ENCODE data around the gene NUTM1.

NUTM1 gene

GRCh38 chr15:34342737-34343575 lies at the start of gene NUTM1, which contains the start of gene NOP10:
Gene NUTM1, plus strand, starts transcription at chr15:34343315. Its CDS starts 382 bp downstream, at chr15:34343697.
Gene NOP10, minus strand, starts transcription at chr15:34343136. Its CDS starts 63 bp downstream, at chr15:34343073.
- DNase-seq (ENCODE audit: low spot score): peak; percentile 79
- FAIRE-seq: peak; percentile 51

DNA sequence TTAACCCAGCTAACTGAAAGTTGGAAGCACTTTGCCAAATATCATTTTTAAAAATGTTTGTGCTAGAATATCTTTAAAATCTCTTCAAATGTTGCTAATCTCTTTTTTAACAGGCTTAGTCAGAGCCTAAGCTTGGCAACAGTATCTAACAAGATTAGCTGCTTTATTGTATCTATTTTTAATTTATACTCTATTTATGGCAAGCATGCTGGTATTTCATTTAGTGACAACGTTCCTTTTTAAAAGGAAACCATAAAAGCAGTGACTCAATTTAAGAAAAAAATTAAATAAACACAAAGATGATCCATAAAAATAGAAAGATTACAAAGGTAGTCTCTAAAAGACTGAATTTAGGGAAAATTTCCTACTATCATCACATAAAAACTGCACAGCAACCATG lies 46.1 kb upstream of the NUTM1 start:
- DNase-seq (ENCODE audit: low spot score) (no peak), FAIRE-seq (no peak)

- DNase-seq (ENCODE audit: low spot score): no peak
- FAIRE-seq: no peak
These were observed 42.1 kb upstream of the NUTM1 start for GRCh38 chr15:34301058-34301457.

GRCh38 chr15:34304613-34305012 lies 38.5 kb upstream of the NUTM1 start:
- DNase-seq (ENCODE audit: low spot score): no peak
- no peak for FAIRE-seq

DNA sequence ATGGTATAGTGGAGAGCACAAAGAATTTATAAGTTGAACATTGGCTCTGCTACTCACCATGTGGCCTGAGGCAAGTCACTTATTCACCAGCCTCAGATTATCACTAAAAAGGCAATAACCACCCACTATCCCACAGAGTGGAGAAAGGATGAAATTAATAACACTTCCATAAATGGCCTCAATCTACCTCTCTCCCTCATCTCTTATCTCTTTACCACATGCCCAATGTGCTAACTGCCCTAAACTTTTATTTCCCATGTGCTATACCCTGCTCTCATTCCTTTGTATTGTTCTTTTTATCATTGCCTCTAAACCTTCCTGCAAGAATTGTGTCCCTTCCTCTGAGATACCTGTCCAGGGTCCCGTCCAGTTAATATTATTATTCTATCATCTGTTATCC lies 31.6 kb upstream of the NUTM1 start:
- FAIRE-seq (no peak), DNase-seq (ENCODE audit: low spot score) (no peak)

DNA sequence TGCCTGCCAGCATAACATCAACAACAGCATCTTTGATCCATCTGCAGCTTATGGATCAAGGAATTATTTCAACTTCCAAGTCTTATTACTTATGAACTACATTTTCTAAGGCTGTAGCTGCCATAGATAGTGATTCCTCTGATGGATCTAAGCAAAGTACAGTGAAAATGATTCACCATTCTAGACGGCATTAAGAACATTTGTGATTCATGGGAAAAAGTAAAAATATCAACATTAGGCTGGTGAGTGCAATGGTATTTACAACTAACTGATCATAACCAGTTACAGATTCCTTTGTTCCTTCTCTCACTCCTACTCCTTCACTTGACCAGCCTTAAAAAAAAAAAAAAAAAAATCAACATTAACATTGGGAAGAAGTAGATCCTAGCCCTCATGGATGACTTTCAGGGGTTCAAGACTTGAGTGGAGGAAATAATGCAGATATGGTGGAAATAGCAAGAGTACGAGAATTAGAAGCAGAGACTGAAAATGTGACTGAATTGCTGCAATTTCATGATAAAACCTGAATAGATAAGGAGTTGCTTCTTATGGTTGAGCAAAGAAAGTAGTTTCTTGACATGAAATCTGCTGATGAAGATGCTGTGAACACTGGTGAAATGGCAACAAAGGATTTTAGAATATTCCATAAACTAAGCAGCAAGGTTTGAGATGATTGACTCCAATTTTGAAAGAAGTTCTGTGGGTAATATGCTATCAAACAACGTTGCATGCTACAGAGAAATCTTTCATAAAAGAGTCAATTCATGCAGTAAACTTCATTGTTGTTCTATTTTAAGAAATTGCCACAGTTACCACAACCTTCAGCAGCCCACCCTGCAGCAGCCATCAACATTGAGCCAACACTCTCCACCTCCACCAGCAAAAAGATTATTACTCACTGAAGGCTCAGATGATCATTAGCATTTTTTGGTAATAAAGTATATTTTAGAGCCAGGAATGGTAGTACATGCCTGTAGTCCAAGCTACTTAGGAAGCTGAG lies 28.3 kb upstream of the NUTM1 start:
- FAIRE-seq: no peak

GRCh38 chr15:34318277-34319079 lies 24.6 kb upstream of the NUTM1 start:
- DNase-seq (ENCODE audit: low spot score): peak; percentile 28
- peak; percentile 28 for FAIRE-seq

More for the DNA sequence above, 28.3 kb upstream of the NUTM1 start:
- DNase-seq (ENCODE audit: low spot score): no peak

- FAIRE-seq: no peak
These were observed 19.9 kb upstream of the NUTM1 start for GRCh38 chr15:34323217-34323616.

DNA sequence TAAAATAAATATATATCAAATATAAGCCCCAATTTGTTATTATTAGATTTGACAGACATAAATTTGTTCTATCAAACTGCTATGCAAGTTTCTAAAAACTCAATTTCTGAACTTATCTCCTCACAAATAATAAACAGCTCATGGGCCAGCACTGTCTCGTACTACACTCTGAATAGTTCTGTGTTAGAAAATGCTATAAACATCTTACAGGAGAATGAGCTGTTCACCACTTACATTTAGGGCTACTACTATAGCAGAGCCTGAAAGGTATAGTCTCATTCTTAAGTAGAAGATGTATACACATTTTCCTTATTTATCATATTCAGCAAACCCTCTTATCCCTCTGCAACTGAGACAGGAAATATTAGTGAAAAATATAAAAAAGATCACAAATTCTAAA lies 18.2 kb upstream of the NUTM1 start:
- no peak for FAIRE-seq
- no peak for DNase-seq (ENCODE audit: low spot score)

More at GRCh38 chr15:34323217-34323616, 19.9 kb upstream of the NUTM1 start:
- DNase-seq (ENCODE audit: low spot score): no peak

- DNase-seq (ENCODE audit: low spot score): no peak
These were observed 17.7 kb upstream of the NUTM1 start for GRCh38 chr15:34325368-34325767.

GRCh38 chr15:34327906-34328305 lies 15.2 kb upstream of the NUTM1 start:
- no peak for DNase-seq (ENCODE audit: low spot score)
- no peak for FAIRE-seq

More at GRCh38 chr15:34325368-34325767, 17.7 kb upstream of the NUTM1 start:
- no peak for FAIRE-seq

GRCh38 chr15:34329006-34329405 lies 14.1 kb upstream of the NUTM1 start:
- no peak for DNase-seq (ENCODE audit: low spot score)

DNA sequence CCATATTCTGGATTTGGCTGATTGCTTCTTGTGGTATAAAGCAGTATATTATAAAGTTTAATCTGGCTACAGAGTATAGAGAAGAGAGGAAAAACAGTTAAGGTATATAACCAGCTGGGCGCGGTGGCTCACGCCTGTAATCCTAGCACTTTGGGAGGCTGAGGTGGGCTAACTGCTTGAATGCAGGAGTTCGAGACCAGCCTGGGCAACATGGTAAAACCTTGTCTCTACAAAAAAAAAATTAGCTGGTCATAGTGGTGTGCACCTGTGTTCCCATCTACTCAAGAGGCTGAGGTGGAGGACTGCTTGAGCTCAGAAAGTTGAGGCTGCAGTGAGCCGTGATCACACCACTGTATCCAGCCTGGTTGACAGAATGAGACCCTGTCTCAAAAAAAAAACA lies 12.8 kb upstream of the NUTM1 start:
- FAIRE-seq (no peak), DNase-seq (ENCODE audit: low spot score) (no peak)

More at GRCh38 chr15:34329006-34329405, 14.1 kb upstream of the NUTM1 start:
- FAIRE-seq: no peak

DNA sequence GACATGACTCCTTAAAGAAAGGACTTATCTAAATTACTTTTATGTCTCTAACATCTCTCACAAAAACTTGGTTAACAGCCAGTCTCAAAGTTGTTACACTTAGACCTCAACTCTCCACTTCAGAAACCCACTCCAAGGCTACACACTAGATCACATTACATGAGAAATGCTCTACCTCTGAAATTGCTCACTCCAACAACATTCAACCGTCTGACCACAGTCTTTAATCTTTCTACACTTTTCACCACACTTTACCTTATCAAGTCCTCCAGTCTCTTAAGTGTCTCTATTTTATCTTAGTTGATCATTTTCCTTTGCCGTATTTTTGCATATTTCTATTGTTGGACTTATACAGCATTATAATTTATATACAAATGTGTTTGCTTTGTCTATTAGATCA lies 11.3 kb upstream of the NUTM1 start:
- FAIRE-seq (no peak), DNase-seq (ENCODE audit: low spot score) (no peak)

- FAIRE-seq (no peak), DNase-seq (ENCODE audit: low spot score) (no peak)
These were observed 10.5 kb upstream of the NUTM1 start for GRCh38 chr15:34332553-34333120.

- FAIRE-seq: no peak
- DNase-seq (ENCODE audit: low spot score): no peak
These were observed 8.4 kb upstream of the NUTM1 start for GRCh38 chr15:34334672-34335071.

DNA sequence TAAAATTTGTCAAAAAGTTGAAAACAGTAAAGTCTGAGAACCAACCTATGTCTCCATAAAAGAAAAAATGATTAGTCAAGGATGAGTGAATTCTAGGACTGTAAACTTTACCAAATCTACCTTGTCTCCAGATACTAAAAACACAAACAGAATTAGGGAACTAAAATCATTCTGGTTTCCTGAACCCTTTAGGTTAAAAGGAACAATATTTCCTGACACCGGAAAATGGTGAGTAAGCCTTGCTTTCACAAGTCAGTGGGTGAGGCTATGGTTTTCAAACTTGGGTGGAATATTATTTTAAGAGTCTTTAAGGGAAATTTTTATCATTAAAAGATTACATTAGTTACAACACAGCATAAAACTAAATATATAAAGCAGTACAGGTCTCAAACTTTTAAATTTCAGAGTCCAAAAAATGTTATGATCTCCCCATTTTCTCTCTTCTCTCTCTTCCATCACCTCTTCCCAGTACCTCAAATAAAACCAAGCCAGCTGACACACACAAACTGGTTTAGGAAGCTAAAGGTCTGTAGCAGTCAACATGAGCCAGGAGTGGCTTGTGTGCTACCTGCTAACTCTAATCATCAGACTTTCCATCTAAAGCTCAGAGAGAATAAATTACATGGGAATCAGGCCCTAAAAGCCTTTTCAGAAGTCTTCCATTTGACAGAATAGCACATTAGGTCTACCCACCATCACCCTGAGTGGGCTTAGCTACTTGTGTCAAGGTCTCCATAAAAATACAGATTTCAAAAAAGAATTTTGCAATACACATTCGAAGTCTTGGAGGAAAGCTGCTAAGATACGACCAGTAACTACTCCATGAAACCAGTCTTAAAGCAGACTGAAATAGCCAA lies 7.7 kb upstream of the NUTM1 start:
- FAIRE-seq (no peak), DNase-seq (ENCODE audit: low spot score) (no peak)

- DNase-seq (ENCODE audit: low spot score) (no peak), FAIRE-seq (no peak)
These were observed 6.7 kb upstream of the NUTM1 start for GRCh38 chr15:34336231-34336990.

- DNase-seq (ENCODE audit: low spot score) (no peak), FAIRE-seq (no peak)
These were observed 6.0 kb upstream of the NUTM1 start for GRCh38 chr15:34336991-34337556.

Data from RCC 7860 (cell line).